HepG2 (cell line): ENCODE data around the gene ALS2CL. TPM values are rescaled to one million over a fixed set of nuclear protein-coding genes. Genes with fewer than 3 reads are reported as not detected.

ENCODE experiments used
- ATAC-seq: fragments of 200-7000 bp; cut with Tn5 transposase; 3 replicates; pipeline ENCODE4 v1.9.1; 2020; ENCODE audit warnings: mild to moderate bottlenecking, moderate library complexity
- BruUV-seq: library from RNA; stranded (reverse); fragments of 400-500 nt; replicated peaks from 2 replicates; lab custom pipeline; 2021; lab: Mats Ljungman, UMichigan
- CTCF ChIA-PET: fragments of 300-600 bp; formaldehyde crosslinking; extraction: SDS; loops from one replicate; lab custom pipeline; 2021; ENCODE audit warnings: low total read pairs, inconsistent platforms, low intra/inter-chr PET ratio; lab: Yijun Ruan, JAX
- POLR2A ChIA-PET: fragments of 350-600 bp; sonication (Branson Sonifier 250); formaldehyde crosslinking; loops from one replicate; lab custom pipeline; 2020; ENCODE audit warnings: antibody characterized with exemption, inconsistent platforms; lab: Yijun Ruan, JAX
- DNase-seq: peaks from one replicate; pipeline ENCODE4 v3.0.0-alpha.2; 2015; ENCODE audit warnings: low spot score
- FAIRE-seq: peaks from 3 replicates; lab custom pipeline; 2011; peaks lifted over from hg19 to GRCh38; lab: Jason Lieb, UNC
- H2AFZ ChIP-seq: one replicate; pipeline ENCODE4 v1.6.1; 2011; ENCODE audit warnings: low read length, inconsistent platforms
- H3K27ac ChIP-seq: fragments of 300-600 bp; 3 replicates; pipeline ENCODE4 v1.8.0; 2011; ENCODE audit warnings: mixed run types, mild to moderate bottlenecking, mixed read lengths, low read length, inconsistent platforms; ENCODE audit not compliant: insufficient read depth; ENCODE audit errors: extremely low read length
- H3K27me3 ChIP-seq, 2 experiments: fragments of 200-600 bp in 1 of 2; 2 replicates in 1 of 2; 3 replicates in 1 of 2; pipeline versions ENCODE4 v1.6.0 to v1.8.0; 2011; ENCODE audit warnings: low read length in 2 of 2, mild to moderate bottlenecking in 2 of 2, moderate library complexity in 2 of 2, inconsistent platforms in 1 of 2; ENCODE audit not compliant: insufficient read depth in 2 of 2, control insufficient read depth in 1 of 2
- H3K36me3 ChIP-seq, 2 experiments: fragments of 200-600 bp in 1 of 2; replicated peaks in 1 of 2; 2 replicates in 1 of 2; 3 replicates in 1 of 2; pipeline versions ENCODE4 v1.5.1 to v1.8.0; 2011; ENCODE audit warnings: low read length in 2 of 2, inconsistent platforms in 1 of 2; ENCODE audit not compliant: insufficient read depth in 2 of 2, control insufficient read depth in 1 of 2
- H3K4me1 ChIP-seq: 2 replicates; pipeline ENCODE4 v1.5.1; 2012; ENCODE audit warnings: low read length, inconsistent platforms; ENCODE audit not compliant: insufficient read depth
- H3K4me2 ChIP-seq: 2 replicates; pipeline ENCODE4 v1.6.0; 2011; ENCODE audit warnings: low read depth, low read length, inconsistent platforms
- H3K4me3 ChIP-seq, 3 experiments: fragments of 200-600 bp in 1 of 3; sonication (generic), shearing (Covaris generic) in 1 of 3; replicated peaks in 1 of 3; 2 replicates each; pipeline ENCODE4 v1.5.1; 2011 to 2016; ENCODE audit warnings: low read length in 3 of 3, inconsistent platforms in 2 of 3, low read depth in 2 of 3, mild to moderate bottlenecking in 2 of 3, control low read depth in 1 of 3, mixed read lengths in 1 of 3; ENCODE audit not compliant: insufficient read depth in 1 of 3
- H3K79me2 ChIP-seq: one replicate; pipeline ENCODE4 v1.6.1; 2011; ENCODE audit warnings: low read length, inconsistent platforms; ENCODE audit not compliant: insufficient read depth
- H3K9ac ChIP-seq: 2 replicates; pipeline ENCODE4 v1.6.0; 2011; ENCODE audit warnings: mild to moderate bottlenecking, low read depth, low read length, inconsistent platforms; ENCODE audit not compliant: insufficient read depth
- H3K9me3 ChIP-seq: 2 replicates; pipeline ENCODE4 v1.5.1; 2012; ENCODE audit warnings: mild to moderate bottlenecking, low read length
- H4K20me1 ChIP-seq: 2 replicates; pipeline ENCODE4 v1.6.0; 2011; ENCODE audit warnings: inconsistent platforms, mild to moderate bottlenecking, low read length, moderate library complexity; ENCODE audit not compliant: insufficient read depth
- ARID5B ChIP-seq: IDR thresholded peaks from 2 replicates; pipeline ENCODE4 v1.4.0; 2020; ENCODE audit warnings: mild to moderate bottlenecking, missing genetic modification reagents
- ASH2L ChIP-seq: fragments of 300-600, 200-600 bp; sonication (generic); IDR thresholded peaks from 2 replicates; pipeline ENCODE4 v1.7.0; 2017; ENCODE audit warnings: low read depth, mild to moderate bottlenecking, moderate library complexity, mixed read lengths, low read length; ENCODE audit not compliant: insufficient read length
- CERS6 ChIP-seq: sonication (generic); formaldehyde crosslinking; IDR thresholded peaks from 2 replicates; pipeline ENCODE4 v1.5.0; 2020; ENCODE audit warnings: missing genetic modification reagents
- ELF3 ChIP-seq: IDR thresholded peaks from 2 replicates; pipeline ENCODE4 v1.6.1; 2016; ENCODE audit warnings: missing genetic modification reagents, missing compliant biosample characterization
- GATAD2A ChIP-seq: IDR thresholded peaks from 2 replicates; pipeline ENCODE4 v1.6.1; 2016
- JUN ChIP-seq: sonication (generic); formaldehyde crosslinking; IDR thresholded peaks from 2 replicates; pipeline ENCODE4 v1.4.0; 2020; ENCODE audit warnings: mild to moderate bottlenecking, missing genetic modification reagents
- MIXL1 ChIP-seq: IDR thresholded peaks from 2 replicates; pipeline ENCODE4 v1.6.1; 2016
- RBFOX2 ChIP-seq: fragments of 200-400 bp; formaldehyde crosslinking; IDR thresholded peaks from 2 replicates; pipeline ENCODE4 v1.6.1; 2017; ENCODE audit warnings: low read depth, mild to moderate bottlenecking, low read length
- SALL1 ChIP-seq: sonication (generic); formaldehyde crosslinking; IDR thresholded peaks from 2 replicates; pipeline ENCODE4 v1.8.0; 2022; ENCODE audit warnings: mild to moderate bottlenecking, missing genetic modification reagents
- SMAD9 ChIP-seq: sonication (generic); formaldehyde crosslinking; IDR thresholded peaks from 2 replicates; pipeline ENCODE4 v1.5.1; 2020; ENCODE audit warnings: mild to moderate bottlenecking, missing genetic modification reagents
- SRSF1 ChIP-seq: fragments of 200-400 bp; formaldehyde crosslinking; optimal IDR thresholded peaks from 2 replicates; pipeline ENCODE3; 2017; ENCODE audit warnings: mild to moderate bottlenecking, low read depth, low read length, moderate library complexity
- XRCC5 ChIP-seq: fragments of 200-400 bp; formaldehyde crosslinking; optimal IDR thresholded peaks from 2 replicates; pipeline ENCODE3; 2017; ENCODE audit warnings: mild to moderate bottlenecking, low read length
- ZNF746 ChIP-seq: sonication (generic); formaldehyde crosslinking; IDR thresholded peaks from 2 replicates; pipeline ENCODE4 v1.8.0; 2022; ENCODE audit warnings: mild to moderate bottlenecking, missing genetic modification reagents
- WGBS: methylation state at CpG from one replicate; pipeline ENCODE4 v1.1.6; 2017; ENCODE audit warnings: low lambda C conversion rate; 5-methylcytosine and 5-hydroxymethylcytosine counted together
- in situ Hi-C: cut with HindIII; loops from 2 replicates; pipeline ENCODE4 v1.10.0; 2017; ENCODE audit warnings: low pct_unique_long_range_greater_than_20kb; ENCODE audit not compliant: extremely low pct_ligation_motif_present
- intact Hi-C: fragments of 100-400 bp; cut with micrococcal nuclease; formaldehyde crosslinking; loops from one replicate; pipeline ENCODE4 v1.10.0; 2022; ENCODE audit not compliant: unreplicated experiment
- polyA plus RNA-seq, 8 experiments: library from polyadenylated mRNA; depleted of rRNA in 3 of 8; stranded (reverse) in 7 of 8; unstranded in 1 of 8; fragments of >200 nt; fragmentation: Illumina TruSeq in 4 of 8; extraction: Trizol in 4 of 8; gene quantifications; 2 replicates each; pipeline versions ENCODE4 v1.2.1 to v1.2.3, GENCODE V29; 2011 to 2016; ENCODE audit warnings: low read depth in 4 of 8, missing spikeins in 1 of 8, mixed read lengths in 1 of 8; ENCODE audit not compliant: insufficient read depth in 1 of 8
- total RNA-seq, 5 experiments: library from RNA; depleted of rRNA; stranded (reverse); fragments of >200 nt; fragmentation: Illumina TruSeq; extraction: Trizol; gene quantifications; 2 replicates each; pipeline ENCODE4 v1.2.3, GENCODE V29; 2016; ENCODE audit warnings: low read depth in 1 of 5

Gene ALS2CL
- total and polyA plus RNA-seq, 2 of the 13 experiments (the other 11 are each of a cell fraction or from before 2014, with no cell fraction given): not detected

DNA sequence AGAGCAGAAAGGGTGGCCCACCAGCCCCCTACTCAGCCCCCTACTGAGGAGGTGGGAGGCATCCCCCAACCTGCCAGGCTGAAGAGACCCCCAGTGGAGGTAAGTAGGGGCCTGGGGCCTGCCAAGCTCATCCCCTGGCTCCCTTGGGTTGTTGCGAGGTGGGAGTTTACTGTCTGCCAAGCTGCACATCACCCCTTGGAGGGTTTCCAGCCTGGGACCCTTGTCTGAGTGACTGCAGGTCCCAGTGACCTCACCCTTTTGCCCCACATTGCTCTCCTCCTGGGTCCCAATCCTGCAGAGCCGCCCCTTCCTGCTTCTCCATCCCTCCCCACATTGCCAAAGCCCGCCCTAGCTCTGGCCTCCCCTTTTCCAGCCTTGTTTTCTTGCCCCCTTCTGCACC lies 1.0 kb upstream of the ALS2CL start:
- Histone ChIP-seq H4K20me1 (no peaks in the 10 kb centered on the region), H3K27me3 (peaks cover 0 to 10% of the 10 kb centered on the region in 2 experiments; a peak in 2 of 5 replicates), H3K27ac (no peak overlapping the region), H3K4me2 (no peak overlapping the region), H3K4me3 (no peak overlapping the region), H3K36me3 (no peaks in the 10 kb centered on the region), H3K79me2 (no peaks in the 10 kb centered on the region), H3K4me1 (no peaks in the 10 kb centered on the region), H2AFZ (no peak overlapping the region), H3K9me3 (no peaks in the 10 kb centered on the region), H3K9ac (no peak overlapping the region)
- intact Hi-C loops: no loop called here
- ATAC-seq: no peak
- in situ Hi-C loops: no loop called here
- DNase-seq: no peak
- FAIRE-seq: no peak
- no TSS peak for BruUV-seq
- ChIA-PET POLR2A (no interaction called here), CTCF (interaction anchor here (1.4 kb wide), 1 partner anchor 206 kb away, joined by 5 read pairs; no protein-coding TSS in a partner anchor)
- WGBS: 43% methylated on average over 2 of the region's 3 CpGs
- no peak for TF ChIP-seq CERS6 (CRISPR knock-in tag)
- no peak for TF ChIP-seq RBFOX2
- no peak for TF ChIP-seq SALL1 (CRISPR knock-in tag)
- no peak for TF ChIP-seq ZNF746 (CRISPR knock-in tag)
- TF ChIP-seq ELF3 (CRISPR knock-in tag): no peak
- no peak for TF ChIP-seq ARID5B
- TF ChIP-seq XRCC5: no peak
- no peak for TF ChIP-seq SMAD9 (CRISPR knock-in tag)
- no peak for TF ChIP-seq JUN (CRISPR knock-in tag)
- no peak for TF ChIP-seq MIXL1
- TF ChIP-seq SRSF1: no peak
- no peak for TF ChIP-seq GATAD2A (CRISPR knock-in tag)
- TF ChIP-seq ASH2L: no peak
